Thoracic aorta (tissue), 2 donors: ENCODE measurements around the gene ZMIZ1. TPM values are rescaled to one million over a fixed set of nuclear protein-coding genes. Genes with fewer than 3 reads are reported as not detected.

Source experiments
- ATAC-seq: fragments of 150-250 bp; one replicate; pipeline ENCODE4 v1.8.0; 2017; ENCODE audit warnings: low read depth; ENCODE audit not compliant: insufficient number of reproducible peaks, low FRiP score
- DNase-seq: peaks from one replicate; pipeline ENCODE4 v3.0.0-alpha.2; 2020; ENCODE audit warnings: low spot score
- H3K27ac ChIP-seq, 2 donors: fragments of 200-600 bp; sonication (generic); 1 replicate in 1 of 2; 2 replicates in 1 of 2; pipeline ENCODE4 v1.5.1; 2016; ENCODE audit warnings: mild to moderate bottlenecking in 2 of 2, moderate library complexity in 2 of 2
- H3K27me3 ChIP-seq: fragments of 200-600 bp; sonication (generic); replicated peaks from 2 replicates; pipeline ENCODE4 v1.6.0; 2016; ENCODE audit warnings: mild to moderate bottlenecking; ENCODE audit not compliant: insufficient read depth
- H3K36me3 ChIP-seq: fragments of 200-600 bp; sonication (generic); one replicate; pipeline ENCODE4 v1.5.1; 2016
- H3K4me1 ChIP-seq, 2 donors: fragments of 200-600 bp; sonication (generic); 1 replicate in 1 of 2; 2 replicates in 1 of 2; pipeline versions ENCODE4 v1.5.1 to v1.6.0; 2016; ENCODE audit warnings: low read depth in 2 of 2, mild to moderate bottlenecking in 1 of 2; ENCODE audit not compliant: control insufficient read depth in 1 of 2
- H3K4me3 ChIP-seq: fragments of 200-600 bp; sonication (generic); 2 replicates; pipeline ENCODE4 v1.5.1; 2016; ENCODE audit warnings: mild to moderate bottlenecking
- H3K9me3 ChIP-seq: fragments of 200-600 bp; sonication (generic); 2 replicates; pipeline ENCODE4 v1.5.1; 2016
- CTCF ChIP-seq: fragments of 200-600 bp; sonication (generic); IDR thresholded peaks from one replicate; pipeline ENCODE4 v1.5.1; 2019; ENCODE audit warnings: antibody characterized with exemption
- total RNA-seq, 2 donors: library from RNA; depleted of rRNA; stranded (reverse); fragments of >200 nt; gene quantifications; one replicate each; pipeline versions ENCODE4 v1.1.0 to v1.2.3, GENCODE V29; 2016

Gene ZMIZ1
- total RNA-seq, 2 donors from 2014 or later = 57.8 to 81.6 TPM

GRCh38 chr10:79028056-79028430, 40.7 kb upstream of the ZMIZ1 start:
- ATAC-seq = no peak
- no peak for DNase-seq
- no peak for TF ChIP-seq CTCF

GRCh38 chr10:79028451-79029010, 40.2 kb upstream of the ZMIZ1 start:
- TF ChIP-seq CTCF = no peak

More at GRCh38 chr10:79028056-79028430, 40.7 kb upstream of the ZMIZ1 start:
- Histone ChIP-seq H3K27me3 (no peaks in the 10 kb centered on the region), H3K36me3 (no peaks in the 10 kb centered on the region), H3K4me3 (no peak overlapping the region), H3K27ac (no peak overlapping the region), H3K4me1 (no peaks in the 10 kb centered on the region), H3K9me3 (no peaks in the 10 kb centered on the region)

GRCh38 chr10:79029478-79030390, 39.0 kb upstream of the ZMIZ1 start:
- no peaks in the 10 kb centered on the region for H3K4me1 ChIP-seq
- H3K4me3 ChIP-seq = no peak overlapping the region
- DNase-seq = no peak

More at GRCh38 chr10:79028451-79029010, 40.2 kb upstream of the ZMIZ1 start:
- H3K4me1 ChIP-seq = no peaks in the 10 kb centered on the region
- H3K9me3 ChIP-seq = no peaks in the 10 kb centered on the region
- DNase-seq (no peak), ATAC-seq (no peak)
- H3K4me3 ChIP-seq = no peak overlapping the region
- H3K36me3 ChIP-seq = no peaks in the 10 kb centered on the region
- H3K27me3 ChIP-seq = no peaks in the 10 kb centered on the region
- no peak overlapping the region for H3K27ac ChIP-seq

GRCh38 chr10:79030705-79031104, 38.1 kb upstream of the ZMIZ1 start:
- no peak overlapping the region for H3K27ac ChIP-seq
- no peaks in the 10 kb centered on the region for H3K9me3 ChIP-seq
- ATAC-seq = no peak
- no peak overlapping the region for H3K4me3 ChIP-seq
- TF ChIP-seq CTCF = no peak
- no peaks in the 10 kb centered on the region for H3K27me3 ChIP-seq
- H3K4me1 ChIP-seq = no peaks in the 10 kb centered on the region
- no peak for DNase-seq
- H3K36me3 ChIP-seq = no peaks in the 10 kb centered on the region

More at GRCh38 chr10:79029478-79030390, 39.0 kb upstream of the ZMIZ1 start:
- ATAC-seq = no peak
- TF ChIP-seq CTCF = no peak
- Histone ChIP-seq H3K9me3 (no peaks in the 10 kb centered on the region), H3K27ac (no peak overlapping the region), H3K27me3 (no peaks in the 10 kb centered on the region), H3K36me3 (no peaks in the 10 kb centered on the region)

GRCh38 chr10:79031723-79032122, 37.0 kb upstream of the ZMIZ1 start:
- H3K27ac ChIP-seq = no peak overlapping the region
- H3K27me3 ChIP-seq = no peaks in the 10 kb centered on the region
- no peaks in the 10 kb centered on the region for H3K9me3 ChIP-seq
- no peaks in the 10 kb centered on the region for H3K4me1 ChIP-seq
- no peak for TF ChIP-seq CTCF
- DNase-seq (no peak), ATAC-seq (no peak)
- H3K36me3 ChIP-seq = no peaks in the 10 kb centered on the region
- no peak overlapping the region for H3K4me3 ChIP-seq
